PFSK-1 (cell line): ENCODE results near the gene AGTR2.

Experiments
- FOXP2 ChIP-seq: optimal IDR thresholded peaks from 2 replicates; pipeline ENCODE3; 2011; ENCODE audit warnings: borderline replicate concordance, control low read depth, inconsistent platforms; ENCODE audit not compliant: insufficient read depth; ENCODE audit errors: extremely low read length, extremely low read depth
- POLR2AphosphoS5 ChIP-seq: IDR thresholded peaks from 2 replicates; pipeline ENCODE4 v1.6.1; 2012; ENCODE audit warnings: low read depth, mild to moderate bottlenecking, control low read depth, low read length, moderate library complexity
- SIN3A ChIP-seq: IDR thresholded peaks from 2 replicates; pipeline ENCODE4 v1.6.1; 2012; ENCODE audit warnings: mild to moderate bottlenecking, low read length, moderate library complexity, borderline replicate concordance; ENCODE audit not compliant: insufficient read depth
- TAF1 ChIP-seq: IDR thresholded peaks from 2 replicates; pipeline ENCODE4 v1.6.1; 2012; ENCODE audit warnings: low read length, control low read depth, borderline replicate concordance; ENCODE audit not compliant: insufficient read depth
- TF ChIP-seq, protein P1 (sequence below), 2 experiments: IDR thresholded peaks; 2 replicates each; pipeline versions ENCODE4 v1.6.1 to v1.8.0; 2011 to 2012; ENCODE audit warnings: low read depth in 2 of 2, low read length in 2 of 2, control low read depth in 1 of 2, inconsistent platforms in 1 of 2, mild to moderate bottlenecking in 1 of 2, moderate library complexity in 1 of 2; ENCODE audit not compliant: insufficient read depth in 1 of 2

The AGTR2 gene

DNA sequence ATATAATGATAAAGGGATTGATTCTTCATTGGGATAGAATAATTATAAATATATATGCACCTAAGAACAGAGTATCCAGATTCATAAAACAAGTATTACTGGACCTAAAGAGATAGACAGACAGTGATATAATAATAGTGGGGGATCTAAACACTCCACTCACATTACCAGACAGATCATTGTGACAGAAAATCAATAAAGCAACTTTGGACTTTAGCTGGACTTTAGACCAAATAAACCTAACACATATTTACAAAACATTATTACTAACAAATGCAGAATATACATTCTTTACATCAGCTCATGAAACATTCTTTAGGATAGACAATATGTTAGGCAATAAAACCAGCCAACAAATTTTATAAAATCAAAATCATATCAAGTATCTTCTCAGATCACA lies 14.6 kb downstream of the AGTR2 start:
- TF ChIP-seq FOXP2 (no peak), SIN3A (no peak), POLR2AphosphoS5 (no peak), TAF1 (no peak)
- TF ChIP-seq, protein P1, sequence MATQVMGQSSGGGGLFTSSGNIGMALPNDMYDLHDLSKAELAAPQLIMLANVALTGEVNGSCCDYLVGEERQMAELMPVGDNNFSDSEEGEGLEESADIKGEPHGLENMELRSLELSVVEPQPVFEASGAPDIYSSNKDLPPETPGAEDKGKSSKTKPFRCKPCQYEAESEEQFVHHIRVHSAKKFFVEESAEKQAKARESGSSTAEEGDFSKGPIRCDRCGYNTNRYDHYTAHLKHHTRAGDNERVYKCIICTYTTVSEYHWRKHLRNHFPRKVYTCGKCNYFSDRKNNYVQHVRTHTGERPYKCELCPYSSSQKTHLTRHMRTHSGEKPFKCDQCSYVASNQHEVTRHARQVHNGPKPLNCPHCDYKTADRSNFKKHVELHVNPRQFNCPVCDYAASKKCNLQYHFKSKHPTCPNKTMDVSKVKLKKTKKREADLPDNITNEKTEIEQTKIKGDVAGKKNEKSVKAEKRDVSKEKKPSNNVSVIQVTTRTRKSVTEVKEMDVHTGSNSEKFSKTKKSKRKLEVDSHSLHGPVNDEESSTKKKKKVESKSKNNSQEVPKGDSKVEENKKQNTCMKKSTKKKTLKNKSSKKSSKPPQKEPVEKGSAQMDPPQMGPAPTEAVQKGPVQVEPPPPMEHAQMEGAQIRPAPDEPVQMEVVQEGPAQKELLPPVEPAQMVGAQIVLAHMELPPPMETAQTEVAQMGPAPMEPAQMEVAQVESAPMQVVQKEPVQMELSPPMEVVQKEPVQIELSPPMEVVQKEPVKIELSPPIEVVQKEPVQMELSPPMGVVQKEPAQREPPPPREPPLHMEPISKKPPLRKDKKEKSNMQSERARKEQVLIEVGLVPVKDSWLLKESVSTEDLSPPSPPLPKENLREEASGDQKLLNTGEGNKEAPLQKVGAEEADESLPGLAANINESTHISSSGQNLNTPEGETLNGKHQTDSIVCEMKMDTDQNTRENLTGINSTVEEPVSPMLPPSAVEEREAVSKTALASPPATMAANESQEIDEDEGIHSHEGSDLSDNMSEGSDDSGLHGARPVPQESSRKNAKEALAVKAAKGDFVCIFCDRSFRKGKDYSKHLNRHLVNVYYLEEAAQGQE (IDR thresholded peaks at IDR 0.05; ENCODE audit: insufficient read depth in 1 of 2, low read depth in 2 of 2, low read length in 2 of 2) = no peak

- TF ChIP-seq FOXP2 = no peak
- TF ChIP-seq, protein P1 (IDR thresholded peaks at IDR 0.05; ENCODE audit: insufficient read depth in 1 of 2, low read depth in 2 of 2, low read length in 2 of 2) = no peak
Observed at GRCh38 chrX:116194649-116195048, 24.1 kb downstream of the AGTR2 start.

GRCh38 chrX:116198235-116198634 lies 27.7 kb downstream of the AGTR2 start:
- TF ChIP-seq SIN3A (no peak), TAF1 (no peak), FOXP2 (no peak), POLR2AphosphoS5 (no peak)
- TF ChIP-seq, protein P1 (IDR thresholded peaks at IDR 0.05; ENCODE audit: insufficient read depth in 1 of 2, low read depth in 2 of 2, low read length in 2 of 2) = no peak

DNA sequence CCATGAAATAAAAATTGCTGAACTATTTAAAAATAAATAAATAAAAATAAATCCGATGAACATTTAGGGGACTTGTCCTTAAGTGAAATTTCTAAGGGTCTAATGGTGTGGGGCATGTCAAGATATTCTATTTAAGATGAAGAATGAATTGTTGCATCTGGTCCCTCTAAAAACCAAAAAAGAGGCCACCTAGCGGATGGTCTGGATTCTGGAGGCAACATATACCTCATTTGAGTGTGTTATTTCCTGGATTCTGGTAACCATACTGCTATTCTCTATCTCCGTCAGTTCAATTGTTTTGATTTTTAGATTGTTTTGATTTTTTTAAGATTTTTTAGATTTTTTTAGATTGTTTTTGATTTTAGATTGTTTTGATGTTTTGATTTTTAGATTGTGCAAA lies 28.3 kb downstream of the AGTR2 start:
- TF ChIP-seq, protein P1 (IDR thresholded peaks at IDR 0.05; ENCODE audit: insufficient read depth in 1 of 2, low read depth in 2 of 2, low read length in 2 of 2) = no peak
- TF ChIP-seq FOXP2 (no peak), SIN3A (no peak), POLR2AphosphoS5 (no peak), TAF1 (no peak)

DNA sequence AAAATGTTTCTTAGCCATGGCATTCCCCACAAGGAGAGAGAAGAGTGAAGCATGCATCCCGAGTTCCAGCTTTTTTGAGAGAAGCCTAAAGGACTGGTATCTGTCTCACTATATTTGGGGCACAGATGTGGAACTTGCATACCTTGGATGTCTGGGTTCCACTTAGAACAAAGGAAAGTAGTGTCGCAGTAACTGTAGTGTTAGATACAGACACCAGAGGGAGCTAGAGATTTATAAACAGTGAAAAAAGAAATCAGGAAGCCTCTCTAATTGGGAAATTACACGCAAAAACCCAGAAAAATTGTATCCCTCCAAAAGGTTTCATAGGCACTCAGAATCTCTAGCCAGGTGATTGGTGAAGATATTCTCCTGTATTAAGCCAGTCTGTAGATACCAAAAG lies 34.4 kb downstream of the AGTR2 start:
- TF ChIP-seq SIN3A = no peak
- no peak for TF ChIP-seq TAF1
- TF ChIP-seq POLR2AphosphoS5 = no peak
- TF ChIP-seq, protein P1 (IDR thresholded peaks at IDR 0.05; ENCODE audit: insufficient read depth in 1 of 2, low read depth in 2 of 2, low read length in 2 of 2) = no peak
- no peak for TF ChIP-seq FOXP2
